ENCODE results near the gene MBNL3.

The MBNL3 gene

DNA sequence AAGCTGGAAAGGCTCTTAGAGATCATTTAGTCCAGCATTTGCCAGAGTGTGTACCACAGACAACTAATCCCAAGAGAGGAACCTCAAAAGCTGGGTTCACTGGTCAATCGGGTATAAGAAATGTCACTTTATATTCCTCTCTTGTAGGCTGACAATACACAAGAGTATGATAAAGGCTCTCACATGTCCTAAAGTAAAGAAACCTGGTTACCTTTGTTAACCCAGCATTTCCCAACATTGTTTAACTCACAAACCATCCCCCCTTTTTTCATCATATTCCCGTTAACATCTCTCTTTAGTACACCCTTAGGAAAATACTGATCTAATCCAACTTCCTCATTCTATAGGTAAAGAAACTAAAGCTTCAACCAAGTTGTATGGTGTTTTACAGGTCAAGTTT lies 74.4 kb downstream of the MBNL3 start:
- DNase-seq (ENCODE audit: low spot score): no peak

DNA sequence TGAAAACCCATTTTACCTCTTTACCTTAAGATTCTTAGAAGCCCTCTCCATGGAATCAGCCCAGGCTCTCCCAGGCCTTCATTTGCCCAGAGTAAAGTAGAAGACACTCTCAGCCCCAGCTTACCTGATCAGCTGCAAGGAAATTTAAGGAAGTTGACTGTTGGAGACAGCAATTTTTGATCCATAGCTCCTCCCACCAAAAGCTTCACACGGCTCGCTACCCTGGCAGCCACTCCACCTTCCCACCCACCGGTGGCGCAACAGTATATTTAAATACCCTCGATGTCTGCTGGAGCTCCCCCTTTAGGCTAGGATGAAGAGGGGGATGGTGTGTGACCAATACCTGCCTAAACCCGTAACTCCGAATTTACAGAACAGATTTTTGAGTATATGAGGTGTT lies 75.4 kb downstream of the MBNL3 start:
- no peak for DNase-seq (ENCODE audit: low spot score)

DNA sequence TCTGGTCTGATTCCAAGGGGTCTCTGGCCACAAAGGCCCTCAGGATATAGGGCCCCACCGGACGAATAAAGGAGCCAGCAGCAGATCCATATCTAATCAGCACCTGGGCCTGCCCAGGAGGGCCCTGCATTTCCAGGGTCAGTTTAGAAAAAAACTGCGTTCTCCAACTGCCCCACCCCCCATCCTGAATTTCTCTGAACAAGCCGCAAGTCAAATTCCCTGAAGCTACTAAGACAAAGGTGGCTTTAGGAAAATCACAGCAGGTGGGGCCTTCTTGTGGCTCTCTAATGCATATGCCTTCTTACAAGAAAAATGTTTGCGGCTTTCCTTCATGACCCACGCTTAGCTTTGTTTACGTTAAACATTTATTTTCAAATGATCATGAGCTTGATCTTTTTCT lies 76.6 kb downstream of the MBNL3 start:
- DNase-seq (ENCODE audit: low spot score): no peak

DNA sequence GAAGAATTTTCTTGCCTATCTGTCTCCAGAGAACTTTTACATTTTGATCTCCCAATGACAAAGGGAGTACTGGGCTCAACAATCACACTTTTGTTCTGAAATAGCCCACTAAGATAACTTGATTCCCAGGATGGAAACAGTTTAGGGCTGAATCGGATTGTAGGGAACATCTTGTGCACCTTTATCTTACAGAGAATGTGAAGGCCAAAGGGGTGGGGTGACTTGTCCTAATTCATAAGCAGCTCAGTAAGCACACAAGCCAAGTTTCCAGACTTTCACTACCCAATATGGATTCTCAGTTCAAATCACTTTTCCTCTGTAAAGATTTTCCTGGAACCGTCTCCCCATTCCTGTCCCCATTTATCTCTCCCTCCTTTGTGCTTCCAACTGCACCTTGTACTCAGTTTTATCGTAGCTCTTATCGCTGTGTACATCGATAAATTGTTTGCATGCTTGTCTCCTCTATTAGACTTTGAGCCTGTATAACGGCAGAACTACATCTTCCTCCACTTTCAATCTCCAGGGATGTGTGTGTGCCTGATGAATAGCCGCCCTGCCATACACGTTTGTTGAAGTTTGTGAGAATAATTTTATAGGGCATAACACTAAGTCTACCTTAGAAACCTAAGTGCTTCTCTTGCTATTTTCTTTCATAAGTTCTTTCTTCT lies 77.4 kb downstream of the MBNL3 start:
- no peak for DNase-seq (ENCODE audit: low spot score)

DNA sequence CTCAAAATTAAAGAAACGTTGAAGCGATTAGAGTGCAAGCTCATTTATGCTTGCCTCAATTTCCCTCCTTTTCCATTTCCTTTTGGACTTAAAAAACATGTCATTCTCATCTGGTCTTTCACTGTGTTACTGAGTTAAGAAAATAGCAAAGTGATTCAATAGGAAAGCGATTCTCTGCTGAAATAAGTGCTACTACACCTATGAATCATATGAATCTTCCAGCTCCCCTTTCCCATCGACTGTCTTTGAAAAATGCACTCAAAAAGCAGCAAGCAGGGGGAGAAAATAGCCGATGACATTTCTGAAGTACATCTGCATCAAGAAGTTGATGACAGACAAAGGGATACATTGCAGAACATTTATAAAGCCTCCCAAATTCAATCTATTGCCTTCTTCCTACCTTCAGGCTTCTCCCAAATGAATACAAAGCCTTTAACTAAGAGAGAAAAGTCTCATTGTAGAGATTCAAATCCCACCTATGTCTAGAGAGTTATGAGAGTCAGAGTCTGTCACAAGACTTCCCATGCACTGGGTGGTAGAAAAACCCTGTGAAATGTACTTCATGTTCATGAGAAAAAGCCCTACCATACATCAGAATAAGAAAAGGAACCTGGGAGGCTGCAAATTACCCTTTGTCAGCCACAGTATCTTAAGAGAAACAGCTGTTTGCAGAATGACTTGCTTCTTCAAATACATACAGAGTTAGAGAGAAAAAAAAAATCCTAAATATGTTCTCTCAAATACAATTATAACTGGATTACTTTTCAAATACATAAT lies 78.9 kb downstream of the MBNL3 start:
- no peak for DNase-seq (ENCODE audit: low spot score)

DNA sequence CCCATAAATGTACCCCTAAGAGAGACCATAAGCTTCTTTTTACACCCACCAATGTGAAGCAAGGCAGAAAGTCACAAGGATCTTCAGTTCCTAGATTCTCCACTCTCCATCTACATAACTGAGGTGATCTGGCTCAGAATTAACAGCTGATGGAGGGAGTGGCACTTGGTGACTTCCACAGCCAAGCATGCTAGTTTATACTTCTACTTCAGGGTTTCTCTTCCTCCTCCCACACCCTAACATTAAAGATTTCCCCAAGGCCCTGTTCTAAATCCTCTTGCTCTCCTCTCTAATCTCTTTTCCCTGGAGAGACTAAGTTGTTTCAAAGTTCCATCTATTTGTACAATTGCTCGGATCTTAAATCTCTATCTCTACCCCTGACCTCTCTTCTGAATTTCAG lies 81.1 kb downstream of the MBNL3 start:
- DNase-seq (ENCODE audit: low spot score): peak; percentile 47

DNA sequence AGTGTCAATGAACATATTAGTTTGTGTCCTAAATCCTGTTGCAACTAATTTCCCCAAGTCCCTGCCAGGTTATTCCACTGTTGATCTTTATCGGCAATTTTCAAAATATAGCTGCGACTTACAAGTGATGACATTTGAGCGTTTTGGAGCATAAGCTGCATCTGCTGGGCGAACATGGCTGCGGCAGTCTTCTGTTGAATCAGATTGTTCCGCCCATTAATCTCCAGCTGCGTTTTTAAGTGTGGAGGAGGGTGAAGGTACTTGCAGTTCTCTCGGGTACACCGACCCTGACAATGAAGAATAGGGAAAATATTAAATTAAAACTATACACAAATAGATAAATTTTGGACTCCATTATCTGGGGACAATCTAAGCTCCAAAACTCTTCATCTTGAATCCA lies 82.7 kb downstream of the MBNL3 start:
- DNase-seq (ENCODE audit: low spot score): no peak

DNA sequence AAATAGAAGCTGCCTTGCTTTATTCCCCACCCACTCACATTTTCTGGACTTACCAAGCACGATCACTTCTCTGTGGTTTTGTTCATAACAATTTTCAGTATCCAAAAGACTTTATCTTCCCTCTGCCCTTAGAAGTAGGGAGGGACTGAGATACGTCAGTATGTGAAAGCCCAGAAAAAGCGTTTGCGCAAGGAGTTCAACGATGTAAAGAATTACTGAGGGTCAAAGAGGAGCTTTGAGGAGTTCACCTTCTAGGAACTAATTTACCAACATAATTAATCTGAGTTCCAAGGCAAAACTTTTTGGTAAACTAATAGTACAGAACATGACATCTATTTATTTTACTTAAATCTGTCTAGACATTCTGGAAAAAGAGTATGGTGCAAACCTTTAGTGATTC lies 84.6 kb downstream of the MBNL3 start:
- no peak for DNase-seq (ENCODE audit: low spot score)

DNA sequence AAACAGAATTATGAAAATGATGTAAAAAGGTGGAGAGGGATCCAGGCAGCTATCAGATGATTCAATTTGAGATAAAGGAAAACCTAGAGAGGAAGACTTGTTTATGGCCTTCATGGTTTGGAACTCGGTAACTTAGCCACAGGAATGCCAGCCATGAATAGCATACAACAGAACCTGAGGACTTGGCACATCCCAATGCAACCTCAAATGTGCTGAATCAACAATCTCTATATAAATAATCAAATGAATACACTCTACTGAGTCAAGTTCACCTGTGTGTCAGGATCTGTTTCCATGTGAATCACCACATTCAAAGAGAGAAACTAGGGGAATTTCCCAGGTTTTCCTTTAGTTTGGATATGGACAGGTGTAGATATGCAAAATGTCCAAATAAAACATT lies 86.9 kb downstream of the MBNL3 start:
- DNase-seq (ENCODE audit: low spot score): no peak

DNA sequence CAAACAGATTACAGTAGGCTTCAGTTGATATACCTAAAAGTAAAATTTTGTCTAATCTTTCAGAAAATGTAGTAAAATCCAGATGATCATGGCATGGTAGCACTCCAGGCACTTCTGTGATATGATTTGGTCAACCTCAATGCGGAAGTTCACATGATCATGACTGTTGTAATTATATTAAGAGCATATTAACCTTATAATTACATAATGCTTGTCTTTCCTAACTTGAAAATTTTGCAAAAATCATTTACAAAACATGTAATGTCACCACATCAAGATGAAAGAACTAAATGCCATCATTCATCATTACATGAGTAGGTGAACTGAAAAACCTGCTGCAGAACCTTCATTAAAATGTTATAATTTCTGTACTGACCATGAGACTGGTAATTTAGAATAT lies 88.1 kb downstream of the MBNL3 start:
- no peak for DNase-seq (ENCODE audit: low spot score)

DNA sequence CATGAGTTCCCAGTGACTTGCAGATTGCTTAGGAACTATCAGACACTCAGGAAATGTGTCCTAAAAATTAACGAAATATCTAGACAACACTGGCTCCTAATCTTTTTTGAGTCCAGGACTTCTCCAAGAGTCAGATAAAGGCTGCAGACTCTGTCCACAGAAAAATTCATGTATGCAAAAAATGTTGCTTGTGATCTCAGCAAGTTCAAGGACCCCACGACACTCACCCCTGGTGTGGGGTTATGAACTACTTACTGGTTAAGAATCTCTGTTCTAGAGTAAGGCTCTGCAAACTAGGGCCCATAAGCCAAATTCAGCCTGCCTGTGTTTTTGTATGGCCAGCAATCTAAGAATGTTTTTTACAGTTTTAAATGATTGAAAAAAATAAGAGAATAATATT lies 93.2 kb downstream of the MBNL3 start:
- DNase-seq (ENCODE audit: low spot score): no peak

DNA sequence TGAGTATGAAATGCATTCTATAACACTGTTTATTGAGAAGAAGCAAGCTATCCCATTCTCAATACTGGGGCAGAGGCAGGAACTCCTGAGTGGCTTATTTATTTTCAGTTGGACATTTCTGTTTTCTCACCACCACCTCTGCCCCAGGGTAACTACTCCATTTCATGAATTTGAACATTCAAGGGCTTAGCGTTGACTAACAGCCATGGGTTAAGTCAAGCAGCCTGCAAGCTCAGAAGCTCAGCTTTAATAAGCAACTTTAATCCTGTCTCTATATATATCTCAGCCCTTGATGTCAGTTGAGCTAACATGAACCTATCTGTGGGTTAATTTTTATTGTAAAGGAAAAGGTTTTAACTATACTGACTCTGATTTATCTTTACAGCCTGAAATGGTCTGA lies 93.8 kb downstream of the MBNL3 start:
- DNase-seq (ENCODE audit: low spot score): peak; percentile 10

DNA sequence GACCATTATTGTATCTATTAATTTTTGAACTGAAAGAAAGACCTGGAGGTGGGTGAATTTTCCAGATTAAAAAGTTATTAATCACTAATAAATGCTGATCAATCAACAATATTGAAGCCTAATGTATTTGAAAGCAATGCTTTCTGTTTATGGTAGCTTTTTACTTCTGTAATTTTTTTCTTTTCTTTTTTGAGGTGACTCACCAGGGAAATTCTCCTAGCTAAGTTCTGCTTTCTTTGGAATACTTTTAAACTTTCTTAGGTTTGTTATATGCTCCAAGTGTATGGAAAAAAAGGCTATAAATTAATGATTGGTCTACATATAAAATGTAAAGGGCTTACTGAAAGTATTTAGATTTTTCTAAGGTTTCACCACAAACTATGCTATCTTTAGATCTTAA lies 94.2 kb downstream of the MBNL3 start:
- DNase-seq (ENCODE audit: low spot score): no peak

DNA sequence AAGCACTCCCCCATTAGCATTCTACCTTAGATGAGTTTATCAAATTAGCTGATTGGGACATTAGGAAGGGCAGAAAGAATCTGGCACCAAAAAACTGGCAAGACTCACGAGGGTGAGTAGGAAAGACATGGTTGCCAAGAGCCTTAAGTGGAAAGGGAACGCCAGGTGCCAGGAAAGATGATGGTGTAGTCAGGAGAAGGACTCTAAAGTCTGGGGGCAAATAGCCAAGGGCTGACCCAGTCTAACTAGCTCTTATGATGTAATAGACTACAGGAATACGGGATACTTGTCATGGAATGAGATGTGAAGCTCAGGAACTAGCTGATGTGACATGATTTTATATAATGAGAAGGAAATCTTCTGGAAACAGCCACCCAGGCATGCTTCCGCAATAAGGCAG lies 94.8 kb downstream of the MBNL3 start:
- no peak for DNase-seq (ENCODE audit: low spot score)

DNA sequence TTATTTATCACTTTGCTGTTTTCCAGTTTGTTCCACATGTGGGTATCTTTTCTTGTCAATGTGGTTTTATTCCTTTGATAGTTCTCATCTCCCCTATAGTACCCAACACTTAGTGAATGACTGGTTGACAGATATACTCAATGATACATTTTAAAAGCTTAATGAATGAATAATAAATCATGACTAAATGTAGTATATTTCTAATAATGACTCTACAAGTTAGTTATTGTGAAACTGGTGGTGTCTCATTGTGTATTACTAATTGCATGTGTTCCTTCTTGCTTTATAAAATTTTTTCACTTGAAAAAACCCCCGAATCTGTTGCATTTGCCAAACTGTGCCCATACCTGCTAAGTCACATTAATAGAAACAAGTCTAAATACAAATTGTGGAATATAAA lies 95.4 kb downstream of the MBNL3 start:
- DNase-seq (ENCODE audit: low spot score): no peak

DNA sequence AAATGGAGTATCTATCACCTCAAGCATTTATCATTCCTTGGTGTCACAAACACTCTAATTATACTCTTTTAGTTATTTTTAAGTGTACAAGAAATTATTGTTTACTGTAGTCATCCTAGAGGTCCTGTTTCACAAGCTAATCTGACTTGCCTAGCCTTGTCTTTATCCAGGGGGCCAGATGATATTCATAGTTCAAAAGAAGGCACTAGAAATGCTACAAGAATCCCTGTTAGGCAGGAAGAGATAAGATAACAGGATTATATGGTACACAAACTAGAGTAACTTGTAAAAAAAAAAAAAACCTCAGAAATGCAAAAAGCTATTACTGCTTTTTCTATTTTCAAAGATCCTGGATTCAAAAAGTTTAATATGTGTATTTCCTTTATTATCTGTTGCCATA lies 95.8 kb downstream of the MBNL3 start:
- no peak for DNase-seq (ENCODE audit: low spot score)

DNA sequence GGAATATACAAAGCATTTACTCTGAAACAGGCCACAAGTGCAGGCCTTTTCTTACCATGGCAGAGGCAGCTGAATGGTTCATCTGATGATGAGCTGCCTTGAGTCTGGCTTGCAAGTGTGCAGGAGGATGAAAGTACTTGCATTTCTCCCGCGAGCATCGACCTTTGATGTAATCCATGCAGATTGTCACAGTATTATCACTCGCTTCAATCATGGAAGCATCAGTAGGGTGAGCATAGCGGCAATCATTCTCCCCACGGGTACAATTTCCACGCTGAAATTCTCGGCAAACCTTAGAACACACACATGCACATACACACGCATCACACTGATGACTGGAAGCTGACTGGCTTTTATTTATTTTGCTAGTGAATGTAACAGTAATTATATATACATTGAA lies 98.0 kb downstream of the MBNL3 start:
- no peak for DNase-seq (ENCODE audit: low spot score)

DNA sequence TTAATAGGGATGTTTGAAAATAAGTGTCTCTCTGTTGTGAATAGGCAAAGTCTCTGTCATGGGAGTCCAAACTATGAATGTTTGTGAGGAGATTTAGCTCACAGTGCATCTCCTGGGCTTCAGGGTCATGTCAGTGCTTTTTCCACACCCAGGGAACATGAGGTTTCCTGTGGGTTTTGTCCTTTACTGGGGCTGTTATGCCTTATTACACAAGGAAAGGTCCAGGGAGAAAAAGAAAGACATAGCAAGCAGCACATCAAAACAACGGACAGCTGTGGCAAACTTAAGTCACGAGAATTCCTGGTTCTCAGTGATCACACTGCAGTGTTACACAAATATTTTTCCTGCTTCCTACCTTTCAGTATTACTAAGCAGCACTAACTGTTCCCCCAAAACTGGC lies 99.4 kb downstream of the MBNL3 start:
- no peak for DNase-seq (ENCODE audit: low spot score)

DNA sequence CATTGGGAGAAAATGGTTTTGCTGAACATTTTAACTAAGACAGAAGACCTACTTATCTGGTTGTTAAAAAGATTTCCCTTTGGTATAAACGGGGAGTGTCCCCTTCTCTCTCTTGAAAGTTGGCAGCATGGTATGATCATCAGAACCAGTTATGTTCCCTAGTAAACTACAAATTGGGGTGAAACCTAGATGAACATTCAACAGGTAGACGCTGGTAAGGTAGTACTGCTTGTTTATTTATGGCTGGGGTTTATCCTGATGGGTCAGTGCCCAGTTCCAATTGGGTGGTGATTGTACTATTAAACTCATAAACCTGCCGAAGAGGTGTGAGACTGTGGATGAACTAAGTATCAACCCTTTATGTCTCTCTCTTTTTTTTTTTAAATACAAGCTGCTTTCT lies 100.5 kb downstream of the MBNL3 start:
- no peak for DNase-seq (ENCODE audit: low spot score)

DNA sequence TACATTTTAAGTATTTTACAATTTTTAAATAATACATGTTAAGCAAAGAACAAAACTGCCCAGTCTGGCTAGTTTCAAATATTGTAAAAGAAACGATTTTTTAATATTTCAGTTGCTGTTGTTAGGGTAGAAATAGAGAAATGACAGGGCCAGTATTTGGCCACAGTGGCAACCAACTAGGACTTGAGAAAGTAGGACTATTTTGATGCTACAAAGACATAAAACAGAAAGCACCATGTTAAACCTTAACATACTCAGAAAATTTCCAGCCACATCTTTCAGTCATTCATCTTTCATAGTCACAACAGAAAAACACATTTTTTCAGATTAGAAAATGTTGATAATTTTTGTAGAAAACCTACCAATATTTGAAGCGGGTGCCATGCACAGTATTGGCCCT lies 104.5 kb downstream of the MBNL3 start:
- DNase-seq (ENCODE audit: low spot score): no peak

DNA sequence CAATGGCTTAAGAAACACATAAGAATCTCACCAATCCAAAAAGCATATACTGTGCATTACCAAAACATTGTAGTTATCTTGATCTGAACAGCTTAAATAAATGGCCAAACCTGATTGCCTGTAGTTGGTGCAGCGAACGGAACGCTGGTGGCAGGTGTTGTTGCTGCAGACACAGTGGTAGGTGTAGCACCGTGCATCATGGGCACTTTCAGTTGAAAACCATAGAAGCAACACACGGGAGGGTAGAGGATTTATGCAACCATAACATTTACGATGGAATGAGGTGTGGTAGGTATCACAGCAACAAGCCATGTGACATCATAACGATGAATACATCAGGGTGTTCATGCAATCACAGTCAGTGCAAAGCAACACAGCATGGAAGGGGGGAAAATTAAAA lies 106.8 kb downstream of the MBNL3 start:
- no peak for DNase-seq (ENCODE audit: low spot score)

DNA sequence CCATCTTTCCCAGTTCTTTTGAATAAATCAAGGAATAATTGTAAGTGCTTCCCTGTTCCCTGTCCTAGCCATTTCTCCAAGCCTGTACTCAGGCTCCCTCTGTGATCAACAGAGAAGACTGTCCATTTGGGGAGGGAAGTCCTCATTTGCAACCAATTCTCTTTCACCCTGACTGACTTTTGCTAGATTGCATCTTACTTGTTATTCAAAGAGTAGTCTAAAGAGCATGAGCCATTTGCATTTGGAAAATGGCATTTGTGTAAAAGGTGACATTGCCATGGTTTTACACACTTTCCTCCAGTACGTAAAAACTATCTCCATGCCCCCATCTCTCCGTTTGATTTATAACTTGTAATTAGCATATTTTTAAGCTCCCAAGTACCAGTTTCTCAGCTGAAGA lies 110.6 kb downstream of the MBNL3 start:
- DNase-seq (ENCODE audit: low spot score): no peak

DNA sequence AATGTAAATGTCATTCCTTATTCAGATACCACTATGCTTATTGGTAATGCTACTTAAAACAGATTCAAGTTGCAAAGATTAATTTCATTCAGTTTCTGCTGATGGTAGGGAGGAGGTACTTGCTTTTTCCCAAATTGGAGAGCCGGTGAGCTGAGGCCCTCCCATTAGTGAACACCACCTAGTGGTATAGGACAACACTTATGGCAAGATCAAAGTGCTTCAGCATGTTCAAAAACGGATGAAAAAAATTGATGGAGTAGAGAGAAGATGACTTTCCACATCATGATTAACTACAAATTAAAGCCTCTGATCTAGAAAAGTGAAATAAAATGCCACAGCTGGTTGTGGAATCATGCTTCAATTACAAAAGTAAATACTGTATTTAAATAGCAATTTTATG lies 112.9 kb downstream of the MBNL3 start:
- peak; percentile 17 for DNase-seq (ENCODE audit: low spot score)

DNA sequence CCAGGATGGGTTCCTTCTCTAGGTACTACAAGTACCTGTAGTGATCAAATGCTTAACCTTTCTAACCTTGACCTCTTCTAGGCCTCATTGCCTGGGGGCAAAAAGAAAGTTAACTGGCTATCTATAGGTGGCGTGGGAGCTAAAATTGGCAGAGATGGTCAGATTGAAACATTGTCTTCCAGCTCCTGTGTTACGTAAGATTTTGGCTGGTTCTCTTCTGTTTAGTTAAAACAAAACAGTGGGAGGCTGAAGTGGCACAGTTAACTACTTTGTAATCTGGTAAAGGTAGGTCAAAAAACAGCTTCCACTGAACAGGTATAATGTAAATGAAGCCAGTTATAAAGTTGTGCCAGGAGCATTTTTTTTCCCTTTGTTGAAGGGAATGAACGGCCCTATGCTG lies 115.2 kb downstream of the MBNL3 start:
- no peak for DNase-seq (ENCODE audit: low spot score)
